ENCODE results near the gene MRPL42. TPM values are rescaled to one million over a fixed set of nuclear protein-coding genes. Genes with fewer than 3 reads are reported as not detected.

The MRPL42 gene
- total RNA-seq, 1 experiment from 2014 or later = 121 TPM

GRCh38 chr12:93456077-93456476 lies 11.2 kb upstream of the MRPL42 start:
- DNase-seq (ENCODE audit: low spot score) (no peak), ATAC-seq (no peak)
- TF ChIP-seq FOXK1 (CRISPR knock-in tag; IDR thresholded peaks at IDR 0.05) = no peak
- TF ChIP-seq PREB (CRISPR knock-in tag; IDR thresholded peaks at IDR 0.05; ENCODE audit: borderline replicate concordance) = no peak
- TF ChIP-seq TCF7 (CRISPR knock-in tag; IDR thresholded peaks at IDR 0.05; ENCODE audit: low read depth) = no peak
- H3K27me3 Mint-ChIP-seq (ENCODE audit: low read depth) = no peaks in the 10 kb centered on the region
- ChIA-PET CTCF (no interaction called here), POLR2A (no interaction called here)
- no peak overlapping the region for H3K27ac Mint-ChIP-seq
- no peak overlapping the region for H3K4me3 Mint-ChIP-seq
- H3K4me1 Mint-ChIP-seq = no peaks in the 10 kb centered on the region
- no peaks in the 10 kb centered on the region for H3K36me3 Mint-ChIP-seq
- H3K9me3 Mint-ChIP-seq = peaks cover 3% of the 10 kb centered on the region

- Mint-ChIP-seq H3K27ac (no peak overlapping the region), H3K36me3 (no peaks in the 10 kb centered on the region), H3K9me3 (no peaks in the 10 kb centered on the region), H3K4me3 (no peak overlapping the region), H3K27me3 (ENCODE audit: low read depth) (no peaks in the 10 kb centered on the region), H3K4me1 (no peaks in the 10 kb centered on the region)
- TF ChIP-seq EMX1 (CRISPR knock-in tag; IDR thresholded peaks at IDR 0.05) (no peak), FOXP1 (CRISPR knock-in tag; IDR thresholded peaks at IDR 0.05; ENCODE audit: borderline replicate concordance) (no peak), RELA (CRISPR knock-in tag; IDR thresholded peaks at IDR 0.05; ENCODE audit: borderline replicate concordance) (no peak), ATF3 (CRISPR knock-in tag; conservative IDR thresholded peaks at IDR 0.05) (no peak)
- DNase-seq (ENCODE audit: low spot score) = no peak
- POLR2A ChIA-PET = no interaction called here
- ATAC-seq = no peak
- CTCF ChIA-PET = no interaction called here
These were observed 8.2 kb upstream of the MRPL42 start for GRCh38 chr12:93459097-93459496.

GRCh38 chr12:93460003-93460402 lies 7.3 kb upstream of the MRPL42 start:
- TF ChIP-seq GTF2I (CRISPR knock-in tag; conservative IDR thresholded peaks at IDR 0.05) = no peak
- TF ChIP-seq ERG (CRISPR knock-in tag; IDR thresholded peaks at IDR 0.05) = no peak
- no peak for TF ChIP-seq SOX15 (CRISPR knock-in tag; IDR thresholded peaks at IDR 0.05)
- TF ChIP-seq ZNF317 (CRISPR knock-in tag; IDR thresholded peaks at IDR 0.05; ENCODE audit: borderline replicate concordance, low read depth) = no peak
- no peak for TF ChIP-seq IRF1 (CRISPR knock-in tag; IDR thresholded peaks at IDR 0.05)
- no peak for TF ChIP-seq E2F5 (CRISPR knock-in tag; IDR thresholded peaks at IDR 0.05)
- Mint-ChIP-seq H3K4me3 (no peak overlapping the region), H3K27me3 (ENCODE audit: low read depth) (no peaks in the 10 kb centered on the region; the same call in 1 of the 2 replicates), H3K4me1 (no peaks in the 10 kb centered on the region), H3K36me3 (no peaks in the 10 kb centered on the region), H3K9me3 (no peaks in the 10 kb centered on the region), H3K27ac (no peak overlapping the region)
- DNase-seq (ENCODE audit: low spot score) (no peak), ATAC-seq (no peak)
- ChIA-PET POLR2A (interaction anchor here (0.7 kb wide), 1 partner anchor 29 kb away, joined by 3 read pairs; no protein-coding TSS in a partner anchor), CTCF (interaction anchor here (1.1 kb wide), 1 partner anchor 43 kb away, joined by 4 read pairs; no protein-coding TSS in a partner anchor)

- ChIA-PET CTCF (no interaction called here), POLR2A (no interaction called here)
These were observed 6.4 kb upstream of the MRPL42 start for GRCh38 chr12:93460902-93461301.

More at GRCh38 chr12:93460902-93461301, 6.4 kb upstream of the MRPL42 start:
- Mint-ChIP-seq H3K36me3 (no peaks in the 10 kb centered on the region), H3K27ac (no peak overlapping the region), H3K4me3 (no peak overlapping the region), H3K4me1 (no peaks in the 10 kb centered on the region), H3K9me3 (no peaks in the 10 kb centered on the region), H3K27me3 (ENCODE audit: low read depth) (no peaks in the 10 kb centered on the region; the same call in 1 of the 2 replicates)
- DNase-seq (ENCODE audit: low spot score) (no peak), ATAC-seq (no peak)
- TF ChIP-seq TCF7 (CRISPR knock-in tag; IDR thresholded peaks at IDR 0.05; ENCODE audit: low read depth) (no peak), FOXJ3 (CRISPR knock-in tag; IDR thresholded peaks at IDR 0.05; ENCODE audit: borderline replicate concordance) (no peak), MAX (CRISPR knock-in tag; IDR thresholded peaks at IDR 0.05) (no peak), GTF2I (CRISPR knock-in tag; conservative IDR thresholded peaks at IDR 0.05) (no peak), ZNF416 (CRISPR knock-in tag; IDR thresholded peaks at IDR 0.05) (no peak), TP53 (CRISPR knock-in tag; IDR thresholded peaks at IDR 0.05) (no peak), JAZF1 (CRISPR knock-in tag; IDR thresholded peaks at IDR 0.05) (no peak), ARID4B (CRISPR knock-in tag; IDR thresholded peaks at IDR 0.05; ENCODE audit: borderline replicate concordance) (no peak)
